ENCODE measurements around the gene CD276.

Gene CD276

GRCh38 chr15:73760330-73761329 is 76.4 kb downstream of the CD276 start:
- H3K36me3 ChIP-seq (replicated peaks; ENCODE audit: low read depth, low read length): no peaks in the 10 kb centered on the region

GRCh38 chr15:73763931-73764330 is 79.7 kb downstream of the CD276 start:
- Histone ChIP-seq H3K36me3 (replicated peaks; ENCODE audit: low read depth, low read length) (no peaks in the 10 kb centered on the region), H3K27ac (ENCODE audit: low read length) (no peak overlapping the region), H3K79me2 (ENCODE audit: low read length) (no peaks in the 10 kb centered on the region), H3K4me3 (ENCODE audit: low read length) (no peak overlapping the region), H3K27me3 (ENCODE audit: low read depth, low read length) (peaks cover 67% of the 10 kb centered on the region), H3K9me3 (ENCODE audit: insufficient read depth, low read length) (no peaks in the 10 kb centered on the region), H2AFZ (ENCODE audit: low read depth, low read length) (no peak overlapping the region), H3K4me1 (ENCODE audit: low read length) (no peaks in the 10 kb centered on the region), H3K4me2 (ENCODE audit: low read length) (no peak overlapping the region), H4K20me1 (ENCODE audit: insufficient read depth, low read length) (no peaks in the 10 kb centered on the region), H3K9ac (ENCODE audit: low read length) (no peak overlapping the region)
- TF ChIP-seq EZH2phosphoT487 (IDR thresholded peaks at IDR 0.05; ENCODE audit: low read depth) (no peak), CTCF (IDR thresholded peaks at IDR 0.05; ENCODE audit: low read depth, low read length) (no peak)

More at GRCh38 chr15:73760330-73761329, 76.4 kb downstream of the CD276 start:
- Histone ChIP-seq H3K4me3 (ENCODE audit: low read length) (no peak overlapping the region), H3K9ac (ENCODE audit: low read length) (no peak overlapping the region), H3K27me3 (ENCODE audit: low read depth, low read length) (peaks cover 68% of the 10 kb centered on the region), H3K9me3 (ENCODE audit: insufficient read depth, low read length) (no peaks in the 10 kb centered on the region), H3K27ac (ENCODE audit: low read length) (no peak overlapping the region), H2AFZ (ENCODE audit: low read depth, low read length) (no peak overlapping the region), H4K20me1 (ENCODE audit: insufficient read depth, low read length) (no peaks in the 10 kb centered on the region), H3K4me2 (ENCODE audit: low read length) (no peak overlapping the region), H3K79me2 (ENCODE audit: low read length) (no peaks in the 10 kb centered on the region), H3K4me1 (ENCODE audit: low read length) (no peaks in the 10 kb centered on the region)
- TF ChIP-seq CTCF (IDR thresholded peaks at IDR 0.05; ENCODE audit: low read depth, low read length) (no peak), EZH2phosphoT487 (IDR thresholded peaks at IDR 0.05; ENCODE audit: low read depth) (no peak)
